Measurements from ENCODE around the gene XRCC5.

GRCh38 chr2:216069028-216069427, 40.1 kb upstream of the XRCC5 start:
- TF ChIP-seq KLF17 (tag by site-specific recombination; IDR thresholded peaks at IDR 0.05): no peak
- TF ChIP-seq, protein P1, sequence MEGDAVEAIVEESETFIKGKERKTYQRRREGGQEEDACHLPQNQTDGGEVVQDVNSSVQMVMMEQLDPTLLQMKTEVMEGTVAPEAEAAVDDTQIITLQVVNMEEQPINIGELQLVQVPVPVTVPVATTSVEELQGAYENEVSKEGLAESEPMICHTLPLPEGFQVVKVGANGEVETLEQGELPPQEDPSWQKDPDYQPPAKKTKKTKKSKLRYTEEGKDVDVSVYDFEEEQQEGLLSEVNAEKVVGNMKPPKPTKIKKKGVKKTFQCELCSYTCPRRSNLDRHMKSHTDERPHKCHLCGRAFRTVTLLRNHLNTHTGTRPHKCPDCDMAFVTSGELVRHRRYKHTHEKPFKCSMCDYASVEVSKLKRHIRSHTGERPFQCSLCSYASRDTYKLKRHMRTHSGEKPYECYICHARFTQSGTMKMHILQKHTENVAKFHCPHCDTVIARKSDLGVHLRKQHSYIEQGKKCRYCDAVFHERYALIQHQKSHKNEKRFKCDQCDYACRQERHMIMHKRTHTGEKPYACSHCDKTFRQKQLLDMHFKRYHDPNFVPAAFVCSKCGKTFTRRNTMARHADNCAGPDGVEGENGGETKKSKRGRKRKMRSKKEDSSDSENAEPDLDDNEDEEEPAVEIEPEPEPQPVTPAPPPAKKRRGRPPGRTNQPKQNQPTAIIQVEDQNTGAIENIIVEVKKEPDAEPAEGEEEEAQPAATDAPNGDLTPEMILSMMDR (tag by site-specific recombination; IDR thresholded peaks at IDR 0.05): no peak
- TF ChIP-seq ZFP37 (tag by site-specific recombination; IDR thresholded peaks at IDR 0.05): no peak
- no peak for TF ChIP-seq ZNF274 (IDR thresholded peaks at IDR 0.05; ENCODE audit: low read length)
- no peak for TF ChIP-seq ZNF274 (tag by site-specific recombination; IDR thresholded peaks at IDR 0.05; ENCODE audit: borderline replicate concordance)

Data from HEK293 (cell line).